Measurements from ENCODE around the gene NPEPL1. TPM values are rescaled to one million over a fixed set of nuclear protein-coding genes. Genes with fewer than 3 reads are reported as not detected.
A peak's percentile ranks its signal among the peaks of the same experiment; 100 is the strongest.

The NPEPL1 gene
- total and polyA plus RNA-seq, 7 experiments from 2014 or later = 6.2 to 76.2 (median 49.5) TPM

DNA sequence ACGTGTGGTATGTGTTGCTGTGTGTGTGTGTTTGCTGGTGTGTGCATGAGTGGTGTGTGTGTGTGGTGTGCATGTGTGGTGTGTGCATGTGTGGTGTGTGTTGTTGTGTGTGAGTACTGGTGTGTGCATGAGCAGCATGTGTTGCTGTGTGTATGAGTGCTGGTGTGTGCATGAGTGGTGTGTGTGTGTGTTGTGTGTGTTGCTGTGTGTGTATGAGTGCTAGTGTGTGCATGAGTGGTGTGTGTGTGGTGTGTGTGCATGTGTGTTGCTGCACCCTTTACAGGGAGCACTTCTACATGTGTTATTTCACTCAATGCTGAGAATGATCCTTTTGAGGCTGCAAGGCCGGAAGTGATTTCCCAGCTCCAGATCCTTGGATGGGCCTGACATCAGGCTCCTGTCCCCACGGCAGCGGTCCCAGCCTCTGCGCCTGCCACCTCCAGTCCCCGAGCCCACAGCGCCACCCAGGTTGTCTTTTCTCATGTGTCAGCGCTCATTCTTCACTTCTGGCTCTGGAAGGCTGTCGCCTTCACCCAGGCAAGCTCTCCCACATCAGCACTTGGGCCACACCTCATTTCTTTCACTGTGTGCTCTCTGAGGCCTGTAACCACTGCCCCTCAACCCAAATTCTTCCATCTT, 2.6 kb downstream of the NPEPL1 start:
- Histone ChIP-seq H3K9me3 (ENCODE audit: control insufficient read depth in 2 of 3, low read length in 3 of 3) (no peaks in the 10 kb centered on the region), H3K27ac (ENCODE audit: low read depth, low read length) (no peak overlapping the region), H3K27me3 (ENCODE audit: control insufficient read depth in 2 of 2, insufficient read depth in 2 of 2, low read length in 2 of 2) (no peaks in the 10 kb centered on the region), H3K36me3 (ENCODE audit: control insufficient read depth in 2 of 3, insufficient read depth in 3 of 3, low read length in 3 of 3) (peaks cover 0 to 49% (median 0%) of the 10 kb centered on the region in 3 experiments), H3K4me1 (ENCODE audit: control insufficient read depth in 2 of 2, insufficient read depth in 2 of 2, low read length in 2 of 2) (peaks cover 4 to 7% of the 10 kb centered on the region in 2 donors), H3K4me3 (ENCODE audit: low read length) (no peak overlapping the region)
- POLR2A ChIA-PET = interaction anchor here (1.2 to 6.4 kb wide), 3 partner anchors 35 to 45 kb away, joined by 3 to 57 read pairs (median 20); partner anchors contain the start of gene STX16
- Mint-ChIP-seq H3K36me3 (peaks cover 0 to 11% (median 6%) of the 10 kb centered on the region in 5 donors), H3K27me3 (no peaks in the 10 kb centered on the region), H3K4me1 (peaks cover 0 to 21% (median 10%) of the 10 kb centered on the region in 7 donors), H3K4me3 (no peak overlapping the region), H3K27ac (no peak overlapping the region), H3K9me3 (no peaks in the 10 kb centered on the region)
- DNase-seq = no peak
- no peak for ATAC-seq
- CTCF ChIA-PET = no interaction called here
- intact Hi-C loops (cut with micrococcal nuclease) = no loop called here

DNA sequence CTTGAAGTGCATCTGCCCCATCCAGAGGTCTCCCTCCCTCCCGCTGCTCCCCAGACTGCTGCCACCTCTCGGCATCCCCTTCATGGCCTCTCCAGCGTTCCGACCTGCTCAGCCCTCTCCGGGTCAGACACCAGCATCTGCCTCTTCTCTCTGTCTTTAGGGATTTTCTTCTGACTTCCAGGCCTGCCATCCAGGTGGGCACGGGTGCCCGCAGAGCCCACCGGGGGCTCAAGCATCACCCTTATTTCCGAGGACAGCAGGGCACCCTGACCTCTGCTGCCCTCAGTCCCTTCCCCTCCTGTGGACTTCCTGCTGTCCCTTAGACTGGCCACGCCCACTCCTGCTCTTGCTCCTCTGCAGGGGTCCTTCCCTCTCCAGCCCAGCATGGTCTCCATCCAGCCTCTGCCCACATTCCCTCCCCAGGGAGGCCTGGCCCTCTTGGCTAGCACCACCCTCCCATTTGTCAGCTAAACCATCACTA, 3.3 kb downstream of the NPEPL1 start:
- H3K4me1 ChIP-seq (ENCODE audit: control insufficient read depth in 2 of 2, insufficient read depth in 2 of 2, low read length in 2 of 2) = peaks cover 4 to 7% of the 10 kb centered on the region in 2 donors
- POLR2A ChIA-PET = interaction anchor here (1.2 to 3.8 kb wide), 2 partner anchors 36 to 45 kb away, joined by 3 to 20 read pairs; partner anchors contain the start of gene STX16
- H3K27ac ChIP-seq (ENCODE audit: low read depth, low read length) = no peak overlapping the region
- no peaks in the 10 kb centered on the region for H3K27me3 Mint-ChIP-seq
- DNase-seq (peak in 1 of 9 donors; percentile 8), ATAC-seq (no peak)
- H3K9me3 Mint-ChIP-seq = no peaks in the 10 kb centered on the region
- intact Hi-C loops (cut with micrococcal nuclease) = no loop called here
- no peak overlapping the region for H3K4me3 Mint-ChIP-seq
- H3K9me3 ChIP-seq (ENCODE audit: control insufficient read depth in 2 of 3, low read length in 3 of 3) = no peaks in the 10 kb centered on the region
- peaks cover 0 to 12% (median 10%) of the 10 kb centered on the region in 5 donors for H3K36me3 Mint-ChIP-seq
- H3K4me3 ChIP-seq (ENCODE audit: low read length) = no peak overlapping the region
- no peak overlapping the region for H3K27ac Mint-ChIP-seq
- CTCF ChIA-PET = interaction anchor here (0.9 kb wide), 1 partner anchor 46 kb away, joined by 3 read pairs; no protein-coding TSS in a partner anchor
- no peaks in the 10 kb centered on the region for H3K27me3 ChIP-seq (ENCODE audit: control insufficient read depth in 2 of 2, insufficient read depth in 2 of 2, low read length in 2 of 2)
- peaks cover 0 to 55% (median 0%) of the 10 kb centered on the region in 3 experiments for H3K36me3 ChIP-seq (ENCODE audit: control insufficient read depth in 2 of 3, insufficient read depth in 3 of 3, low read length in 3 of 3)
- H3K4me1 Mint-ChIP-seq = peaks cover 0 to 19% (median 10%) of the 10 kb centered on the region in 7 donors

DNA sequence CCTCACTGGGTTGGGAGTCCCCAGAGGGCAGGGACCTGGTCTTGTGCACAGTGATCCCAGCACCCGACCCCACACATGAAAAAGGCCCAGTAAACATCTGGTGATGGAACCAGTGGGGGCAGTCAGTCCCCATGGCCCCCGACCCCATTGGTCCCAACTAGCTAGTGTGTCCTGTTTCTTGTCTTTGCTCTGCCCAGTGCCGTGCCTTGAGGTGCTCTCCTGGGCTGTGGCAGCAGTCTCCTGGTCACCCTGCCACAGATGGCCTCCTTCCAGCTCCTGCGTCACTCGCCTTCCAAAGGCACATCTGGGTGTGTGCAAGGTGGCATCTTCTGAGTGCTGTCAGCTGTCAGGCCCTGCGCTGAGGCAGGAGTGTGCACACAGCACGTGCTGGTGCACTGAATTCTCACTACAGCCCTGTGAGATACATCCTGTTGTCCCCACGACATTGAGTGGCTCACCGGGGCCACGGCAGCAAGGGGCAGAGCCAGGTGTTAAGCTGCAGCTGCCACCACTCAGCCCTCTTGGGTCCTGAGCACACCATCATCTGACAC, 3.9 kb downstream of the NPEPL1 start:
- H3K27me3 ChIP-seq (ENCODE audit: control insufficient read depth in 2 of 2, insufficient read depth in 2 of 2, low read length in 2 of 2) = no peaks in the 10 kb centered on the region
- ATAC-seq (no peak), DNase-seq (peak in 1 of 9 donors; percentile 1)
- H3K4me3 ChIP-seq (ENCODE audit: low read length) = no peak overlapping the region
- POLR2A ChIA-PET = interaction anchor here (1.2 kb wide), 1 partner anchor 45 kb away, joined by 3 read pairs; the partner anchor contains the start of gene STX16
- intact Hi-C loops (cut with micrococcal nuclease) = no loop called here
- Mint-ChIP-seq H3K4me1 (peaks cover 0 to 18% (median 10%) of the 10 kb centered on the region in 7 donors), H3K27ac (no peak overlapping the region), H3K27me3 (no peaks in the 10 kb centered on the region), H3K4me3 (no peak overlapping the region), H3K9me3 (no peaks in the 10 kb centered on the region), H3K36me3 (peaks cover 0 to 12% (median 10%) of the 10 kb centered on the region in 5 donors)
- H3K27ac ChIP-seq (ENCODE audit: low read depth, low read length) = no peak overlapping the region
- peaks cover 0 to 57% (median 0%) of the 10 kb centered on the region in 3 experiments for H3K36me3 ChIP-seq (ENCODE audit: control insufficient read depth in 2 of 3, insufficient read depth in 3 of 3, low read length in 3 of 3)
- H3K4me1 ChIP-seq (ENCODE audit: control insufficient read depth in 2 of 2, insufficient read depth in 2 of 2, low read length in 2 of 2) = peaks cover 4 to 7% of the 10 kb centered on the region in 2 donors
- CTCF ChIA-PET = interaction anchor here (0.9 kb wide), 1 partner anchor 46 kb away, joined by 3 read pairs; no protein-coding TSS in a partner anchor
- H3K9me3 ChIP-seq (ENCODE audit: control insufficient read depth in 2 of 3, low read length in 3 of 3) = no peaks in the 10 kb centered on the region

DNA sequence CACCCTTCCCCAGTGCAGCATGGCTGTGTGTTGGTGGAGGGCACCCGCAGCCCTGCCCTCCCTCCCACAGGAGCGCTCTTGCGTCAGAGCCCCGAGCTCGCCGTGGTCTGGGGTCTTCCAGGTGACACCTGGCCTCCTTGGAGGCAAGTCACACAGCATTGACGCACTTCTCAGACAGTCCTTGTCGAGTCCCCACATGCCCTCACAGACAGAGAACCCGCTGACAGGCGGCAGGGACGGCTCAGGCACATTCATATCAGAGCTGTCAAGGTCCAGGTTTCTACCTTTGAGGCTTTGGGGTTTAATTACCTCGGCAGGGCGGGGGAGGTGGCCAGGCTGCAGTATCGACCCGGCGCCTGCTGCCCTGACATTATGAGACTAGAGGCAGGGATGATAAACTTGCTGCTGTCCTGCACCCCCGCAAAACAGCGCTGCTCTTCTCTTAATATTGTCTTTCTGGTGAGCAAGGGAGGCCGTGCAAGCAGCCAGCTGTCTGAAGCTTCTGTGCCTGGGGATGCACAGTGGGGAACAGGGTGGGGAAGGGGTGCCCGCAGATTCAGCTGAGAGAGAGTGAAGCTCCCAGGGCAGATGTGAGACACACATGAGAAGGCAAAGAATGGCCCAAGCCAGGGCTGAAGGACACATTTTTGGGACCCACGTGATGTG, 4.7 kb downstream of the NPEPL1 start:
- H3K9me3 ChIP-seq (ENCODE audit: control insufficient read depth in 2 of 3, low read length in 3 of 3) = no peaks in the 10 kb centered on the region
- Mint-ChIP-seq H3K27ac (peak overlapping the region in 3 of 9 donors; percentile 38 to 66 (median 57)), H3K4me3 (no peak overlapping the region), H3K4me1 (peaks cover 0 to 15% (median 10%) of the 10 kb centered on the region in 7 donors), H3K9me3 (no peaks in the 10 kb centered on the region), H3K27me3 (no peaks in the 10 kb centered on the region), H3K36me3 (peaks cover 0 to 14% (median 9%) of the 10 kb centered on the region in 5 donors)
- DNase-seq (no peak), ATAC-seq (no peak)
- peaks cover 4 to 7% of the 10 kb centered on the region in 2 donors for H3K4me1 ChIP-seq (ENCODE audit: control insufficient read depth in 2 of 2, insufficient read depth in 2 of 2, low read length in 2 of 2)
- no peak overlapping the region for H3K27ac ChIP-seq (ENCODE audit: low read depth, low read length)
- peaks cover 0 to 65% (median 0%) of the 10 kb centered on the region in 3 experiments for H3K36me3 ChIP-seq (ENCODE audit: control insufficient read depth in 2 of 3, insufficient read depth in 3 of 3, low read length in 3 of 3)
- intact Hi-C loops (cut with micrococcal nuclease) = no loop called here
- no peak overlapping the region for H3K4me3 ChIP-seq (ENCODE audit: low read length)
- ChIA-PET POLR2A (no interaction called here), CTCF (no interaction called here)
- H3K27me3 ChIP-seq (ENCODE audit: control insufficient read depth in 2 of 2, insufficient read depth in 2 of 2, low read length in 2 of 2) = no peaks in the 10 kb centered on the region

DNA sequence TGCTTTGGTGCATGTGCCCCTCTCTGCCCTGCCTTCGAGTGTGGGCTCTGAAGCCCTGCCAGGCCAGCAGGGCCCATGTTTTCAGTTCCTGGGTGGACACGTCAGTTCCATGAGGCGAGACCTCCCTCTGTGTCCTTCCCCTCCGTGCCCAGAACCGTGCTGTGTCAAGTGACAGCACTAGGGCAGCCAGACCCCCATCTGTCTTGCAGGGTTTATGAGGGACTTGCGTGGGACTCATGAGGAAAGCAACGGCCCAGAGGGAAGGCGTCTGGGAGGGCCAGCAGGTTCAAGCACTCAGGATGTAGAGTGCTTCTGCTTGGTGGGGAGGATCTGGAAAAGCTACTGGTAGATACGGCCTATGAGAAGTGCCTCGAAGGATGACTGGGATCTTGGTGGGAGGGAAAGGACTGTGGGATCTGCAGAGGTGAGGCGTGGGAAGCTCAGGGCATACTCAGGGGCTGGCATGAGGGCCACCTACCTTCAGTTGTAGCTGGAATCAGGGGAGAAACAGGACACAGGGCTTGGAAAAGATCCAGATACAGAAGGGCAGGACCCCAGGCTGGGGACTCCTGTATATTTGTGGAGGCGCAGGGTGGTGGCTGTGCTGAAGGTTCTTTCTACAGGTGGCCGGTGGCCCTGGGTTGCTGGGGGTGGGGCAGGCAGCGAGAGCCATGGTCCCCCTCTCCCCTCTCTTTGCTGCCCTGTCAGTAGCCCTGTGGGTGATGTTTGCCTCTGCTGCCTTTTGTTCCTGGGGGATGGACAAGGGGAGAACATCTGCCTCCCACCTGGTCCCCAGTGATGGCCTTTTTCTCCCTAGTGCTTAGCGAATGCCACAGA, 5.5 kb downstream of the NPEPL1 start:
- Histone ChIP-seq H3K4me3 (ENCODE audit: low read length) (no peak overlapping the region), H3K27ac (ENCODE audit: low read depth, low read length) (no peak overlapping the region), H3K4me1 (ENCODE audit: control insufficient read depth in 2 of 2, insufficient read depth in 2 of 2, low read length in 2 of 2) (peaks cover 4 to 7% of the 10 kb centered on the region in 2 donors), H3K36me3 (ENCODE audit: control insufficient read depth in 2 of 3, insufficient read depth in 3 of 3, low read length in 3 of 3) (peaks cover 0 to 70% (median 3%) of the 10 kb centered on the region in 3 experiments), H3K27me3 (ENCODE audit: control insufficient read depth in 2 of 2, insufficient read depth in 2 of 2, low read length in 2 of 2) (no peaks in the 10 kb centered on the region), H3K9me3 (ENCODE audit: control insufficient read depth in 2 of 3, low read length in 3 of 3) (no peaks in the 10 kb centered on the region)
- intact Hi-C loops (cut with micrococcal nuclease) = no loop called here
- ChIA-PET CTCF (no interaction called here), POLR2A (no interaction called here)
- Mint-ChIP-seq H3K4me1 (peaks cover 0 to 15% (median 10%) of the 10 kb centered on the region in 7 donors), H3K36me3 (peaks cover 0 to 21% (median 13%) of the 10 kb centered on the region in 5 donors), H3K27me3 (no peaks in the 10 kb centered on the region), H3K4me3 (no peak overlapping the region), H3K27ac (peak overlapping the region in 4 of 9 donors; percentile 33 to 66 (median 58)), H3K9me3 (no peaks in the 10 kb centered on the region)
- DNase-seq (no peak), ATAC-seq (no peak)

Measured in naive thymus-derived CD4-positive, alpha-beta T cell (primary cell).